Urothelium cell line (cell line): ENCODE results near the gene ITPR2.

Experiments
- DNase-seq: peaks from one replicate; pipeline ENCODE4 v3.0.0; 2011; ENCODE audit warnings: low spot score, mixed read lengths
- FAIRE-seq: peaks from 2 replicates; lab custom pipeline; 2011; peaks lifted over from hg19 to GRCh38; lab: Jason Lieb, UNC

The ITPR2 gene

GRCh38 chr12:26825459-26826016, 7.5 kb downstream of the ITPR2 start:
- no peak for FAIRE-seq
- DNase-seq: no peak

GRCh38 chr12:26823390-26823789, 9.6 kb downstream of the ITPR2 start:
- DNase-seq (no peak), FAIRE-seq (no peak)

- no peak for FAIRE-seq
- no peak for DNase-seq
These were observed 11.0 kb downstream of the ITPR2 start for GRCh38 chr12:26822026-26822425.

- DNase-seq: no peak
- FAIRE-seq: no peak
These were observed 11.7 kb downstream of the ITPR2 start for GRCh38 chr12:26821212-26821701.

GRCh38 chr12:26818636-26819035, 14.4 kb downstream of the ITPR2 start:
- FAIRE-seq (no peak), DNase-seq (no peak)

- FAIRE-seq (no peak), DNase-seq (no peak)
These were observed 14.8 kb downstream of the ITPR2 start for GRCh38 chr12:26818201-26818600.

GRCh38 chr12:26817183-26817591, 15.8 kb downstream of the ITPR2 start:
- no peak for DNase-seq

GRCh38 chr12:26813812-26814211, 19.2 kb downstream of the ITPR2 start:
- DNase-seq (no peak), FAIRE-seq (no peak)

More at GRCh38 chr12:26817183-26817591, 15.8 kb downstream of the ITPR2 start:
- FAIRE-seq: no peak

- FAIRE-seq (no peak), DNase-seq (no peak)
These were observed 22.7 kb downstream of the ITPR2 start for GRCh38 chr12:26810330-26810729.

GRCh38 chr12:26809611-26810285, 23.2 kb downstream of the ITPR2 start:
- DNase-seq (no peak), FAIRE-seq (no peak)

GRCh38 chr12:26808766-26809476, 24.1 kb downstream of the ITPR2 start:
- DNase-seq (no peak), FAIRE-seq (no peak)

GRCh38 chr12:26807292-26807691, 25.7 kb downstream of the ITPR2 start:
- no peak for DNase-seq
- FAIRE-seq: no peak

GRCh38 chr12:26806556-26806955, 26.4 kb downstream of the ITPR2 start:
- FAIRE-seq (no peak), DNase-seq (no peak)

GRCh38 chr12:26805401-26805971, 27.5 kb downstream of the ITPR2 start:
- no peak for FAIRE-seq
- DNase-seq: no peak

- no peak for FAIRE-seq
- DNase-seq: no peak
These were observed 29.4 kb downstream of the ITPR2 start for GRCh38 chr12:26803552-26803951.

GRCh38 chr12:26801486-26801885, 31.5 kb downstream of the ITPR2 start:
- DNase-seq (no peak), FAIRE-seq (no peak)

- DNase-seq (no peak), FAIRE-seq (no peak)
These were observed 32.1 kb downstream of the ITPR2 start for GRCh38 chr12:26800858-26801257.

- FAIRE-seq (no peak), DNase-seq (no peak)
These were observed 32.6 kb downstream of the ITPR2 start for GRCh38 chr12:26800347-26800746.

GRCh38 chr12:26799741-26800140, 33.3 kb downstream of the ITPR2 start:
- FAIRE-seq (no peak), DNase-seq (no peak)

- DNase-seq (no peak), FAIRE-seq (no peak)
These were observed 34.4 kb downstream of the ITPR2 start for GRCh38 chr12:26798640-26799039.

- FAIRE-seq (no peak), DNase-seq (no peak)
These were observed 35.0 kb downstream of the ITPR2 start for GRCh38 chr12:26798023-26798422.

- FAIRE-seq (peak; percentile 5), DNase-seq (no peak)
These were observed 37.1 kb downstream of the ITPR2 start for GRCh38 chr12:26795910-26796309.
